Measurements from ENCODE around the gene MARCKSL1.

DNA sequence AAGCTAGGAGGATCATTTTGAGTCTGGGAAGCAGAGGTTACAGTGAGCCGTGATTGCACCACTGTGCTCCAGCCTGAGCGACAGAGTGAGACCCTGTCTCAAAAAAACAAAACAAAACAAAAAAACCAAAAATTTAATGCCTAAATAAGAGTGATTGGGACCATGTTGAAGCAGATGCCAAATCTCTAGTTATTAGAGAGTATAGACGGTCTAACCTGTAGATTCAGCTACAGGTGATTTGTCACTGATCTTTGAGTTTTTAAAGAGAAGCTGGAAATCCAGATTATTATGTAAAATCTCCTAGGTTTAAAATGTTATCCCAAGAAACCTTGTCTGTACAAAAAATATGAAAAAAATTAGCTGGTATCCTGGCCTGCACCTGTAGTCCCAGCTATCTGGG is 32.7 kb downstream of the MARCKSL1 start:
- TF ChIP-seq HDGF (IDR thresholded peaks at IDR 0.05; ENCODE audit: borderline replicate concordance) (no peak), SUZ12 (IDR thresholded peaks at IDR 0.05) (no peak)

Measured in HEK293T (cell line).